ENCODE measurements around the gene CRYBG2.
"Not testable (repeated sequence)": the region's sequence is repeated elsewhere in the genome, so short reads cannot be mapped to it uniquely, and the experiment has no call there.

CRYBG2 gene

DNA sequence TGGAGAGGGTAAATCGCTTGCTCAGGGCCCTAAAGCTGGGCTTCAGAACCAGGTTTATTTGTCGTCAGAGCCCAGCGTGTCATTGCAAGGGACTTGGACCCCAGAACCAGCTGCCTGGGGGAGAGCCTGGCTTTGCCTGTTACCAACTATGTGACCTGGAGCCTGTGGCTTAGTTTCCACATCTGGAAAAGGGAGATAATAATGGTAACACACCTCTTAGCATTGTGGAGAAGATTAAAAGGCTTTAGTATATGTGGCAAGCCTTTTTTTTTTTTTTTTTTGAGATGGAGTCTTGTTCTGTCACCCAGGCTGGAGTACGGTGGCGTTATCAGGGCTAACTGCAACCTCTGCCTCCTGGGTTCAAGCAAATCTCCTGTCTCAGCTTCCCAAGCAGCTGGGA, 23.7 kb downstream of the CRYBG2 start:
- Histone ChIP-seq H3K36me3 (replicated peaks; ENCODE audit: low read depth, low read length) (no peaks in the 10 kb centered on the region), H3K9ac (ENCODE audit: low read length) (no peak overlapping the region), H3K27me3 (ENCODE audit: low read depth, low read length) (no peaks in the 10 kb centered on the region), H3K4me2 (ENCODE audit: low read length) (no peak overlapping the region), H3K9me3 (ENCODE audit: insufficient read depth, low read length) (no peaks in the 10 kb centered on the region), H3K4me3 (ENCODE audit: low read length) (no peak overlapping the region), H3K4me1 (ENCODE audit: low read length) (no peaks in the 10 kb centered on the region), H2AFZ (ENCODE audit: low read depth, low read length) (no peak overlapping the region), H3K79me2 (ENCODE audit: low read length) (no peaks in the 10 kb centered on the region), H4K20me1 (ENCODE audit: insufficient read depth, low read length) (no peaks in the 10 kb centered on the region), H3K27ac (ENCODE audit: low read length) (no peak overlapping the region)
- TF ChIP-seq EZH2phosphoT487 (IDR thresholded peaks at IDR 0.05; ENCODE audit: low read depth), result no peak
- TF ChIP-seq, protein P1, sequence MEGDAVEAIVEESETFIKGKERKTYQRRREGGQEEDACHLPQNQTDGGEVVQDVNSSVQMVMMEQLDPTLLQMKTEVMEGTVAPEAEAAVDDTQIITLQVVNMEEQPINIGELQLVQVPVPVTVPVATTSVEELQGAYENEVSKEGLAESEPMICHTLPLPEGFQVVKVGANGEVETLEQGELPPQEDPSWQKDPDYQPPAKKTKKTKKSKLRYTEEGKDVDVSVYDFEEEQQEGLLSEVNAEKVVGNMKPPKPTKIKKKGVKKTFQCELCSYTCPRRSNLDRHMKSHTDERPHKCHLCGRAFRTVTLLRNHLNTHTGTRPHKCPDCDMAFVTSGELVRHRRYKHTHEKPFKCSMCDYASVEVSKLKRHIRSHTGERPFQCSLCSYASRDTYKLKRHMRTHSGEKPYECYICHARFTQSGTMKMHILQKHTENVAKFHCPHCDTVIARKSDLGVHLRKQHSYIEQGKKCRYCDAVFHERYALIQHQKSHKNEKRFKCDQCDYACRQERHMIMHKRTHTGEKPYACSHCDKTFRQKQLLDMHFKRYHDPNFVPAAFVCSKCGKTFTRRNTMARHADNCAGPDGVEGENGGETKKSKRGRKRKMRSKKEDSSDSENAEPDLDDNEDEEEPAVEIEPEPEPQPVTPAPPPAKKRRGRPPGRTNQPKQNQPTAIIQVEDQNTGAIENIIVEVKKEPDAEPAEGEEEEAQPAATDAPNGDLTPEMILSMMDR (IDR thresholded peaks at IDR 0.05; ENCODE audit: low read depth, low read length), result no peak

DNA sequence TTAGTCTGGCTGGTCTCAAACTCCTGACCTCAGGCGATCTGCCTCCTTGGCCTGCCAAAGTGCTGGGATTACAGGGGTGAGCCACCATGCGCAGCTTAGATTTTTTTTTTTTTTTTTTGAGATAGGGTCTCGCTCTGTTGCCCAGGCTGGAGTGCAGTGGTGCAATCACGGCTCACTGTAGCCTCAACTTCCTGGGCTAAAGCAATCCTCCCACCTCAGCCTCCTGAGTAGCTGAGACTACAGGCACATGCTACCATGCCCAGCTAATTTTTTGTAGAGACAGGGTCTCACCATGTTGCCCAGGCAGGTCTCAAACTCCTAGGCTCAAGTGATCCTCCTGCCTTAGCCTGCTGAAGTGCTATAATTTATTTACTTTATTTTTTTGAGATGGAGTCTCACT, 24.6 kb downstream of the CRYBG2 start:
- not testable (repeated sequence) for H3K4me2 ChIP-seq (ENCODE audit: low read length); H3K4me1 ChIP-seq (ENCODE audit: low read length); H3K27me3 ChIP-seq (ENCODE audit: low read depth, low read length); H3K9me3 ChIP-seq (ENCODE audit: insufficient read depth, low read length); H3K9ac ChIP-seq (ENCODE audit: low read length); H4K20me1 ChIP-seq (ENCODE audit: insufficient read depth, low read length); H3K36me3 ChIP-seq (replicated peaks; ENCODE audit: low read depth, low read length); H2AFZ ChIP-seq (ENCODE audit: low read depth, low read length); H3K27ac ChIP-seq (ENCODE audit: low read length); H3K79me2 ChIP-seq (ENCODE audit: low read length); H3K4me3 ChIP-seq (ENCODE audit: low read length)

DNA sequence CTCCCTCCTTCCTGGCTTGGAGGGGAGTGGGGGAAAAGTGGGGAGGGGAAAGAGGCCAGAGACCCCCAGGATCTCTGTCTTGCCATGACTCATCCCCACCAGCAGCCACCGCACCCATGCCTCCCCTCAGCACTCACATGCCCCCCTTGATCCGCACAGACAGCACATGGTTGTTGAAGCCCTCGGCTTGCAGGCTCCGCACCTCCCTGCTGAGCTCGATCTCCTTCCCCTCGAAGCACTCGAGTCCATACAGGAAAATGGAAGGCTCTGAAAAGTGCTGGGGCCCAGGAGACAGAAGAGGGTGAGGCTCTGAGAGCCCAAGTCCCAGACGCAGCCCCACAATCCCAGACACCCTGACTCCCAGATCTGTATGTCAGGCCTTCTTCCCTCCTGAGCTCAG, 25.3 kb downstream of the CRYBG2 start:
- Histone ChIP-seq H3K79me2 (ENCODE audit: low read length) (no peaks in the 10 kb centered on the region), H3K27me3 (ENCODE audit: low read depth, low read length) (no peaks in the 10 kb centered on the region), H4K20me1 (ENCODE audit: insufficient read depth, low read length) (no peaks in the 10 kb centered on the region), H3K4me1 (ENCODE audit: low read length) (no peaks in the 10 kb centered on the region), H3K4me3 (ENCODE audit: low read length) (no peak overlapping the region), H3K27ac (ENCODE audit: low read length) (no peak overlapping the region), H3K4me2 (ENCODE audit: low read length) (no peak overlapping the region), H3K36me3 (replicated peaks; ENCODE audit: low read depth, low read length) (no peaks in the 10 kb centered on the region), H2AFZ (ENCODE audit: low read depth, low read length) (no peak overlapping the region), H3K9ac (ENCODE audit: low read length) (no peak overlapping the region), H3K9me3 (ENCODE audit: insufficient read depth, low read length) (no peaks in the 10 kb centered on the region)
- TF ChIP-seq, protein P1 (IDR thresholded peaks at IDR 0.05; ENCODE audit: low read depth, low read length), result no peak
- TF ChIP-seq EZH2phosphoT487 (IDR thresholded peaks at IDR 0.05; ENCODE audit: low read depth), result no peak

DNA sequence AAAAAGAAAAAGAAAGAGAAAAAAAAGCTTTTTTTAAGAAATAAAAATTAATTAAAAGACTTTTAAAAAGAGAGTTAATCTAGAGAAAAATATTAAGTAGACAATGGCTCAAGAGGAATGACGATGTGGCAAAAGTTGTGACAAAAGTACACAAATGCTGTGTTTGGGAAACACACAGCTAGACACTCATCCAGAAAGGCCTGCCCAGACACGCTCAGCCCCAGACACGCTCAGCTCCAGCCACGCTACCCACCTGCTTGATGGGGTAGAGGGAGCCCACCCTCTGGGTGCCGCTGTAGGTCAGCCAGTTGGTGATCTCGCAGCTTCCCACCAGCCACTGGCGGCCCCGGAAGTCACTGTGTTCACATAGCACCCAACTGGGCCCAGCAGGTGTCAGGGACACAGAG, 26.0 kb downstream of the CRYBG2 start:
- Histone ChIP-seq H2AFZ (ENCODE audit: low read depth, low read length) (no peak overlapping the region), H3K36me3 (replicated peaks; ENCODE audit: low read depth, low read length) (no peaks in the 10 kb centered on the region)
- TF ChIP-seq EZH2phosphoT487 (IDR thresholded peaks at IDR 0.05; ENCODE audit: low read depth), result no peak
- TF ChIP-seq, protein P1 (IDR thresholded peaks at IDR 0.05; ENCODE audit: low read depth, low read length), result no peak

DNA sequence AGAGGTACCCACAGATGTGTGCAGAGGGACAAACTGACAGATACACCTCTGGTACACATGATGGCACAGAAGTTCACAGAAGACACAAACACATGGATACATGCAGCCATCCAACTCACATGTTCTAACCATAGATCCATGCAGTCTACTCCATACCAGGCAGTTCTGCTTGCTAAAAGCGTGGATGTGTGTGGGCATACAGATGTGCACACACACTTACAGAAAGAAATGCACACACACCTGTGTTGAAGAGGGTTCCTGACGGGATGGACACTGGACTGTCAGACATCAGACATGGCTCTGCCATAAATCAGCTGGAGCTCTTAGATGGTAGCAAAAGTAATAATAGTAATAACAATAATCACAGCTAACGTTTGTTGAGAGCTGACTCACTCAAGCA, 29.4 kb downstream of the CRYBG2 start:
- H3K4me1 ChIP-seq (ENCODE audit: low read length), result peaks cover 11% of the 10 kb centered on the region
- H3K4me3 ChIP-seq (ENCODE audit: low read length), result no peak overlapping the region
- H4K20me1 ChIP-seq (ENCODE audit: insufficient read depth, low read length), result no peaks in the 10 kb centered on the region
- H3K27me3 ChIP-seq (ENCODE audit: low read depth, low read length), result no peaks in the 10 kb centered on the region
- no peak overlapping the region for H3K9ac ChIP-seq (ENCODE audit: low read length)
- no peak overlapping the region for H3K27ac ChIP-seq (ENCODE audit: low read length)
- no peaks in the 10 kb centered on the region for H3K79me2 ChIP-seq (ENCODE audit: low read length)
- no peaks in the 10 kb centered on the region for H3K36me3 ChIP-seq (replicated peaks; ENCODE audit: low read depth, low read length)
- no peak for TF ChIP-seq EZH2phosphoT487 (IDR thresholded peaks at IDR 0.05; ENCODE audit: low read depth)
- TF ChIP-seq, protein P1 (IDR thresholded peaks at IDR 0.05; ENCODE audit: low read depth, low read length), result no peak
- H2AFZ ChIP-seq (ENCODE audit: low read depth, low read length), result no peak overlapping the region
- H3K9me3 ChIP-seq (ENCODE audit: insufficient read depth, low read length), result no peaks in the 10 kb centered on the region
- no peak overlapping the region for H3K4me2 ChIP-seq (ENCODE audit: low read length)

More for the DNA sequence above, 26.0 kb downstream of the CRYBG2 start:
- no peaks in the 10 kb centered on the region for H3K4me1 ChIP-seq (ENCODE audit: low read length)
- no peak overlapping the region for H3K9ac ChIP-seq (ENCODE audit: low read length)
- no peak overlapping the region for H3K4me3 ChIP-seq (ENCODE audit: low read length)
- H3K79me2 ChIP-seq (ENCODE audit: low read length), result no peaks in the 10 kb centered on the region
- H3K4me2 ChIP-seq (ENCODE audit: low read length), result no peak overlapping the region
- H4K20me1 ChIP-seq (ENCODE audit: insufficient read depth, low read length), result no peaks in the 10 kb centered on the region
- H3K9me3 ChIP-seq (ENCODE audit: insufficient read depth, low read length), result no peaks in the 10 kb centered on the region
- no peak overlapping the region for H3K27ac ChIP-seq (ENCODE audit: low read length)
- H3K27me3 ChIP-seq (ENCODE audit: low read depth, low read length), result no peaks in the 10 kb centered on the region

Data from OCI-LY3 (cell line).